GM18951 (cell line): ENCODE data around the gene RHBDL2.

Experiments
- POLR2A ChIP-seq: IDR thresholded peaks from 4 replicates; pipeline ENCODE4 v1.6.1; 2011; ENCODE audit warnings: mild to moderate bottlenecking; ENCODE audit not compliant: insufficient read length, insufficient read depth; ENCODE audit errors: extremely low read depth
- in situ Hi-C: fragments of 300-500 bp; cut with MboI; formaldehyde crosslinking; loops from one replicate; pipeline ENCODE4 v1.12.0; 2022; ENCODE audit warnings: low sequenced_read_pairs, mixed read lengths, inconsistent platforms; ENCODE audit not compliant: unreplicated experiment

RHBDL2 gene

DNA sequence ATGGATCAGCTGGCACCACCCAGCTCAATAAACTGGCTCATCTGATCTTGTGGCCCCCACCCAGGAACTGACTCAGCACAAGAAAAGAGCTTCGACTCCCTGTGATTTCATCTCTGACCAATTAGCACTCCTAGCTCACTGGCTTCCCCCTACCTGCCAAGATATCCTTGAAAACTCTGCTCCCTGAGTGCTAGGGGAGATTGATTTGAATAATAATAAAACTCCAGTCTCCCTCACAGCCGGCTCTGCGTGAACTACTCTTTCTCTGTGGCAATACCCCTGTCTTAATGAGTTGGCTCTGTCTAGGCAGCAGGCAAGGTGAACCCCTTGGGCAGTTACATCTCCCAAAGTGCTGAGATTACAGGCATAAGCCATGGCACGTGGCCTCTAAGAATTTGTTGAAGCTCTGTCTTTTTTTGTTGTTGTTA lies 11.8 kb upstream of the RHBDL2 start:
- in situ Hi-C loops, result no loop called here
- TF ChIP-seq POLR2A, result no peak

DNA sequence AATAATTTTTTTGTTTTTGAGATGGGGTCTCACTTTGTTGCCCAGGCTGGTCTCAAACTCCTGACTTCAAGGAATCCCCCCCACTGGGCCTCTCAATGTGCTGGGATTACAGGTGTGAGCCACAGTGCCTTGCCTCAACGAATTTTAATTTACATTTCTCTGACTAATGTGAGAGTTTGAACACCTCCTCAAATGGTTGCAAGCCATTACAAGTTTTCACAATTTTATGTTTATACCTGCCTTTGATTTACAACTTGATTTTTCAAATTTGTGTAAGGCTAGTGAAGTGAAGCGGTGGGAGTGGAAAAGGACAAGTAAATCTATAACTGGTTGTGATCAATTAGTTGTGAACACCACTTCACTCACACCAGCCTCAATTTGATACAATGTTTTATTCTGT lies 8.9 kb upstream of the RHBDL2 start:
- TF ChIP-seq POLR2A, result no peak
- in situ Hi-C loops, result no loop called here

DNA sequence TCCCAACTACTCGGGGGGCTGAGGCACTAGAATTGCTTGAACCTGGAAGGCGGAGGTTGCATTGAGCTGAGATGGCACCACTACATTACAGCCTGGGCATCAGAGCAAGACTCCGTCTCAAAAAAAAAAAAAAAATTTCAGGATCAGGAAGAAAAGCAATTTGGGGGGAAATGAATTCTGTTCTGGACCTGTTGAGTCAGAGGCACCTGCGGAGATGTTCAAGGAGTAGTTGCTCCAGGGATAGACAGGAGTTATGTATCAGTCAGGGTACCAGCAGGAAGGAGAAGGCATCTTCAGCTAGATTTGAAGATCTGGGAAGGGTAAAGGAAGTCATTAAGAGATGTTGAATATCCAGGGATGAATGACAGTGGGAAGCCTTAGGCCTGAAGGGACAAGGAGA lies 2.9 kb upstream of the RHBDL2 start:
- in situ Hi-C loops, result no loop called here

DNA sequence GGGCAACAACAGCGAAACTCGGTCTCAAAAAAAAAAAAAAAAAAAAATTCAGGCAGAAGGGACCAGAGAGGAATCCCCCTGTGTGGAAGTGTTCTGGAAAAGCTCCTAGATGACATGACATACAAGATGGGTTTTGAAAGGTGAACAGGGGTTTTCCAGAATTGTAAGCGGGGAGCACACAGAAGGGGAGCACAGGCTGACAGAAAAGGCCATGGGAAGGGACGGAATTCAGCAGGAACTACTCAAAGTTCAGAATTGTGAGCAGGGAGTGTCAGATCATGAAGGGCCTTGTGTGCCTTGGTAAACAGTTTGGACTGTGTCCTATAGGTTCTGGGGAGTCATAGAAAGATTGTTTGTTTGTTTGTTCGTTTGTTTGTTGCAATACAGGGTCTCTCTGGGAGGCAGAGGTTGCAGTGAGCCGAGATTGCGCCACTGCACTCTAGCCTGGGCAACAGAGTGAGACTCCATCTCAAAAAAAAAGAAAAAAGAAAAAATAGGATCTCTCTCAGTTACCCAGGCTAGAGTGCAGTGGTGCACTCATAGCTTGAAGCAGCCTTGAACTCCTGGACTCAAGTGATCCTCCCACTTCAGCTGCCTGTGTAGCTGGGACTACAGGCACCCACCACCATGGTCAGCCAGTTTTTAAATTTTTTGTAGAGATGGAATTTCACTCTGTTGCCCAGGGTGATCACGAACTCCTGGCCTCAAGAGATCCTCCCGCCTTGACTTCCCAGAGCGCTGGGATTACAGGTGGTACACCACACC lies 1.2 kb upstream of the RHBDL2 start:
- in situ Hi-C loops, result no loop called here
- TF ChIP-seq POLR2A, result no peak

More for the DNA sequence above, 2.9 kb upstream of the RHBDL2 start:
- no peak for TF ChIP-seq POLR2A

DNA sequence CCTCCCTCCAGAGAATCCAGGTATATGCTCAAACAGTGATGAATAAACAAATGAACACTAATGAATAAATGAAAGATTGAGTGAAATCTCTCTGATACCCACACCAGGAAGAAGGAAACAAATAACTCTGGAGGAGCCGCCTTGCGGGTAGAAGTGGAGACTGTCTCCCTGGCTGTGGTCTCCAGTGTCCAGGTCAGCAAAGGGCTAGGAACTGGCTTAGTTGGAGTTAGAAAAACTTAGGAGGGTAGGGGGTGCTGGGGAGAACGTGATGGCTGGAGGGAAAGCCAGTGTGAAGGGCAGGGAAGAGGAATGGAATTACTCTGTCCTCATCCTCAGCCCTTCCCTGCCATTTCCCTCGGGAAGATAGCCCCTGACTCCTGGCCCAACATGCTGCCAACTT lies 537 bp downstream of the RHBDL2 start:
- no peak for TF ChIP-seq POLR2A

DNA sequence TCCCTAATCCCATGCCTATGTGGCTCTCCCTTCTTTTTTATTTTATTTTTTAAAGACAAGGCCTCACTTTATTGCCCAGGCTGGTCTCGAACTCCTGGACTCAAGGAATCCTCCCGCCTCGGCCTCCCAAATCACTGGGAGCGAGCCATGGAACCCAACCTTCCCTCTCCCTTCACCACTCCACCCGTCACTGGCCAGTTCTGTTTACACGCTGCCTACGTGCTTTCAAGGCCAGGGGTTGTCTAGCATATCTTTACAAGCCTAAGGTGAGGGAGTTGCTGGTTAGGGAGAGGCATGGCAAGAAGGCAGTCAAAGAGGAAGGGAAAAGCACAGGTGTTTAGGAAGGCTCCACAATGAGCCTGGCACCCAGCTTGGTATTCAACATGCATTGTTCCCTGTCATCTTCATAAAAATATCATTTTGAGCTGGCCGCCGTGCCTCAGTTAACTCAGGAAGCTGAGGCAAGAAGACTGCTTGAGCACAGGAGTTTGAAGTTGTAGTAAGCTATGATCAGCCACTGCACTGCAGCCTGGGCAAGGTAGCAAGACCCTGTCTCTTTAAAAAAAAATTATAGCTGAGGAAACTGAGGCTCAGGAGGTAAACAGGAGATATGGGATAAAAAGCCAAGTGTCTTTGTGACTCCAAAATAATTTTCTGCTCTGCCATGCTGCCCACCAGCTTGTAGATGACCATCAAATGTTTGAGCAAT lies 1.1 kb downstream of the RHBDL2 start:
- in situ Hi-C loops, result no loop called here
- TF ChIP-seq POLR2A, result no peak

More for the DNA sequence above, 537 bp downstream of the RHBDL2 start:
- in situ Hi-C loops, result no loop called here

DNA sequence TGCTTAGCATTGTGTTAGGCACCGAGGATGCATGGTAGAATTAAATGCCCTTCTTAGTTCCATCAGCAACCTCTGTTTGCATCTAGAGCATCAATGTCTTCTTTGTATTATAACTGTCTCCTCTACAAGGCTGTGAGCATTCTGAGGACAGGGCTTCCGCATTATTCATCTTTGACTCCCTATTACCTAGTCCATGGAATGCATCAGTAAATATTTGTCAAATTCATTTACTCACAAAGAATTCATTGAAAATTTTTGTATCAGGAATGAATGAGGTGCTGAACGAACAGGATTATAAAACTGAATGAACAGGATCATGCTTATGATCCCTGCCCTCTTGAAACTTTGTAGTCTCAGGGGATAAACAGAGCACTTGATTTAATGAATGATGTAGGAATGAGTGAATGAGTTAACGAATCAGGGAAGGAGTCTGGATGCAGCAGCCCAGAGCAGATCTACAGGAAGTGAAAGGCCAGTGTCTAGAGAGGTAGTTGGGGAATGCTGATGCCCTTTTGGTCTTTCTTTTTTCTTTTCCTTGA lies 2.8 kb downstream of the RHBDL2 start:
- in situ Hi-C loops, result no loop called here
- TF ChIP-seq POLR2A, result no peak

DNA sequence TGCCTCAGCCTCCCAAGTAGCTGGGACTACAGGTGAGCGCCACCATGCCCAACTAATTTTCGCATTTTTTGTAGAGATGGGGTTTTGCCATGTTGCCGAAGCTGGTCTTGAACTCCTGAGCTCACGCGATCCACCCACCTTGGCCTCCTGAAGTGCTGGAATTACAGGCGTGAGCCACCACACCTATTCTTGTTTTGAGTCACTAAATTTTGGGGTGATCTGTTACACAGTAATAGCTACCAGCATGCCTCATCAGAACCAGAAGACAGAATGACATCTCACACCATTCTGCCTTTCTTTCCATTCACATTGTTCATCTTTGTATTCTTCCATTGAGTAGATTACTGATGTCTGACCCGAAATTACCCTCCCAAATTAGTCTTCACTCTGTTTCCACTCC lies 9.1 kb downstream of the RHBDL2 start:
- no peak for TF ChIP-seq POLR2A
- in situ Hi-C loops, result no loop called here

DNA sequence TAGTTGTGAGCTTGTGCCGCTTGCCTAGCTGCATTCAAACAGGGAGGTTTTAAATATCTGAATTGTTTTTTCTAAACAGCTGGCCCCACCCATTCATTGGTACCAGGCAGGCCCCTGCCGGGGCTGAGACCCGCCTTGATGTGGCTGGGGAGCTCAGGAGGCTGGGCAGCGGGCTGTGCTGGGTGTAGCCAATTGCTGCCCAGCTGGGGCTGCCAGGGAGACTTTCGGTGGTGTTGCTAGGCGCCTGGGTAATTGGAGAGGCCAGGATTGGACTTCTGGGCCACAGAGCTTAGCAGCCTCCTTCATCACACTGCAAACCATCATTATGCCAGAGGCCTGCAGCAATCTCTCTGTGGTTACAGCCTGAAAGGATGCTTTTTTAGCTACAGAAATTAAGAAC lies 12.2 kb downstream of the RHBDL2 start:
- in situ Hi-C loops, result no loop called here
- TF ChIP-seq POLR2A, result no peak

DNA sequence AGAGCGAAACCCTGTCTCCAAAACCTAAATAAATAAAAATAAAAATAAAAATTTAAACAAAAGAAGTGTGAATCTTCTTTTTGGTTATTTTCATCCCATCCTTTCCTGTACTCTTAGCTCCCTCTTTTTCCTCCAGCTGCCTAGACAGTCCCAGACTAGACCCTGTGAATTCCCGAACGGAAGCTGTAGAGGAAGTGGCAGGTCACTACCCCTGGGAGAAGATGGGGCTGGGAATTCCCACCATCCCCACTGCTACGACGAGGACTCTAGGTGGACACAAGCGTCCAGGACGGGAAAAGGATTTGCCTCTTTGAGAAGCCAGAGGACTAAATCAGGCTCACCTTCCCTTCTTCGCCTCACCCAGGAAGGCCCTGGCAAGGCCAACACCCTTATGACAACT lies 12.6 kb downstream of the RHBDL2 start:
- in situ Hi-C loops, result no loop called here
- no peak for TF ChIP-seq POLR2A

DNA sequence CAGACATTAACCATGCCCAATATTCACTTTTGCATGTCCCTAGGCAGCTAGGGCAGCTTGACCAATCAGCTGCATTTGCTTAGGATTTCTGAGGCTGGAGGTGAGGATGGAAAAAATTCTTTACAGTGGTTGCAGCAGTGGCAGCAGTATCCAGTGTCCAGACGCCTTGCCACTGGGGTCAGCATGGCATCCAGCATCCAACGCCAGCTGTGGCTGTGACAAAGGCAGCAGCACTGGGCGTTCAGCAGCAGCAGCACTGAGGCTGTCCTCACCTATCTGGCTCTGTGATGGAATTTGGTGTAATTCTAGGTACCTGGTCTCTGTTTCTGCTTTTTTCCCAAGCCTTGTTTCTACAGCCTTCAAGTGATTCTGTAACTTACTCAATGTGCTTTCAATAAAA lies 15.5 kb downstream of the RHBDL2 start:
- no peak for TF ChIP-seq POLR2A
- in situ Hi-C loops, result no loop called here

DNA sequence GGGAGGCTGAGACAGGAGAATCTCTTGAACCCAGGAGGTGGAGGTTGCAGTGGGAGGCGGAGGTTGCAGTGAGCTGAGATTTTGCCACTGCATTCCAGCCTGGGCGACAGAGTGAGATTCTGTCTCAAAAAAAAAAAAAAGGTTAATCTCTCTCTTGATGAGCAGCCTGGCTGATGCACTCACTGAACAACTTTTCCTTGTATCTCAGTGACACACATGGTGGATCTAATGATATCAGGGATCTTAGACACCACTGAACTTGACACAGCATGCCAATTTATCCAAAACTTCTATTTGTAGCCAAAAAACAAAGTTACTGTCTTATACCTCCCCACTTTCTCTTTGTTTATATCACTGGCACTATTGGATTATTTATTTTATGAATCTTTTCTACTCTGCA lies 16.2 kb downstream of the RHBDL2 start:
- in situ Hi-C loops, result no loop called here
- TF ChIP-seq POLR2A, result no peak

DNA sequence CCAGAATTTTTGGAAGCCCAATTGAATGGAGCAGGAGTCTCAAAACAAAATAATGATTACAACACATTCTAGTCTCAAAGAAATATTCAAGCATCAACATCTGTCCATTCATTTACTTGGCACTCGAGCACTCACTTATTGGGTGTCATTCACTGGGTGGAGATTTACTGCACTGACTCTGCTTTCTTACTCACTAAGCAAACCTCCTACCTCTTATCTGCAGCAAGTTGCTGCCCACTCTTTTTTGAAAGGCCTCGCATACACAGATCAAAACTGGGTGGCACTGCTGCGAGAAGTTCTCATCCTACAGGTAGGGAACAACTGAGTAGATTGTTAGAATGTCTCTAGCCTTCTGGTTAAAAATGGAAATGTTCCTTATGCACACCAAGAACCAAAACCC lies 18.0 kb downstream of the RHBDL2 start:
- TF ChIP-seq POLR2A, result no peak

DNA sequence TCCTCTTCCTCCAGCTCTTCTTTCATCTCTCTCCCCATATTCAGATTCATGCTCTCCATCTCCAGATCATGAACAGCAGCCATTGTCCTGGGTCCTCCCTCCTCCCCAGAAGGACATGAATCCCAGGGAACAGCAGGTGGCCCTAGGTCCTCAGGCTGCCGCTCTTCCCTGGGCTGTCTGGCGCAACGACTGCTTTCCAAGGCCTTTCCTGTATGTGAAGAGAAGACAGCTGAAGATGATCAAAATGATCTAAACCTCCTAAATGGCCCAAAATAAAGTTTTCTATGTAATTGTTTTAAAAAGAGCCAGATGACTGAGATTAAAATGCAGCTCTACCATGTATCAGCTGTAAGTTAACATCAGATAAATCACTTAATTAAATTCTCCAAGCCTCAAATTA lies 22.5 kb downstream of the RHBDL2 start:
- no peak for TF ChIP-seq POLR2A
- in situ Hi-C loops, result no loop called here

More for the DNA sequence above, 18.0 kb downstream of the RHBDL2 start:
- in situ Hi-C loops, result no loop called here
